Nephron progenitor cell (in vitro differentiated cells): ENCODE results near the gene SORL1.

Experiments
- DNase-seq: peaks from one replicate; pipeline ENCODE4 v3.0.0; 2021
- H3K27ac Mint-ChIP-seq: 2 replicates; pipeline ENCODE4 v1.8.0; 2021; ENCODE audit warnings: mild to moderate bottlenecking, moderate library complexity, mixed read lengths
- H3K27me3 Mint-ChIP-seq: 2 replicates; pipeline ENCODE4 v1.8.0; 2021; ENCODE audit warnings: mild to moderate bottlenecking, low read depth, mixed read lengths; ENCODE audit not compliant: poor library complexity
- H3K36me3 Mint-ChIP-seq: 2 replicates; pipeline ENCODE4 v1.8.0; 2021; ENCODE audit warnings: low read depth, mixed read lengths
- H3K4me1 Mint-ChIP-seq: 2 replicates; pipeline ENCODE4 v1.8.0; 2021; ENCODE audit warnings: mixed read lengths
- H3K4me3 Mint-ChIP-seq: 2 replicates; pipeline ENCODE4 v1.8.0; 2021; ENCODE audit warnings: mild to moderate bottlenecking, moderate library complexity, mixed read lengths
- H3K9me3 Mint-ChIP-seq: 2 replicates; pipeline ENCODE4 v1.8.0; 2021; ENCODE audit warnings: mild to moderate bottlenecking, moderate library complexity, mixed read lengths
- CTCF ChIP-seq: fragments of 200-600 bp; sonication (generic); IDR thresholded peaks from 2 replicates; pipeline ENCODE4 v1.5.0; 2021; ENCODE audit warnings: antibody characterized with exemption

Gene SORL1

GRCh38 chr11:121513807-121514206 is 61.7 kb downstream of the SORL1 start:
- no peak overlapping the region for H3K4me3 Mint-ChIP-seq
- no peak for DNase-seq
- H3K27me3 Mint-ChIP-seq: peaks cover 3% of the 10 kb centered on the region
- H3K4me1 Mint-ChIP-seq: peaks cover 52% of the 10 kb centered on the region
- peaks cover 78% of the 10 kb centered on the region for H3K36me3 Mint-ChIP-seq
- peaks cover 4% of the 10 kb centered on the region for H3K9me3 Mint-ChIP-seq
- H3K27ac Mint-ChIP-seq: peak overlapping the region; percentile 84
- no peak for TF ChIP-seq CTCF

DNA sequence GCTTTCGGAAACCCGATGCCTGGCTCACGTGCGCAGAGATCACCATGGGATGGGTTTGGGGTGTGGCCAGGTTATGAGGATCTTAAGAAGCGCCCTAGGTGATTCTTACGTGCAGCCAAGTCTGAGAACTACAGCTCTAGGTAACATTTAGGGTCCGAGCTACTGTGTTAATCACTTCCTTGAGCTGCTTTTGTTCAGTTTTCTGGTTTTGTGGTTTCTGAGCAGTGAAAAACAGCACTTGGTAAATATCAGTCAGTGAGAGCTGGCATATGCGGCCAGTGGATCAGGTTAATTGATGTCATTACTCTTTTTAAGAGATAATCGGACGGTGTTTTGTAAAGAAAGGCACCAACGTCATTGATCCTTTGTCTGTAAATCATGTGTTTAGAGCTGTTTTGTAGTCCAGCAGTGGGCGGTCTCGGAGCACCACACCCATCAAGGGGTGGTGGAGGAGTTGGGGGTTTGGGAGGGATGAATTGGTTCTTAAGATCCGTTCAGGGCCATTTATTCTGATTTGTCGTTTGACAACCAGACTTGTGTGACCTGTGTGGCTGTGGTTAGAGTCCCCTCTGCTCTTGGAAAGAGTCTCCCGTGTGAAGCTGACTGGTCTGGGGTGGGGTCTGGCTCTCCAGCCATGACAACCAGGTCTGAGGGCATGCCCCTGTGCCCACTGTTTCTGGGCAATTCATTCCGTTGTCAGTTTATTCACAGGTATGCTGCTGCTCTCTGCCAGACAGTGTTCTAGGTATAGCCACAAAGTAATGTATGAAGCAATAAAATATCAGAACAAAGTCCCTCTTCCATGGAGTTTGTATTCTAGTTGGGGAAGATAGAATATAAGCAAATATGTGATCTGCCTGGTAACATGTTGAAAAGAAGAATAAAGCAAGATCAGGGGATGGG is 62.6 kb downstream of the SORL1 start:
- Mint-ChIP-seq H3K4me1 (peaks cover 49% of the 10 kb centered on the region), H3K27ac (peak overlapping the region; percentile 84), H3K4me3 (no peak overlapping the region), H3K9me3 (no peaks in the 10 kb centered on the region), H3K36me3 (peaks cover 80% of the 10 kb centered on the region), H3K27me3 (peaks cover 3% of the 10 kb centered on the region)
- no peak for DNase-seq
- TF ChIP-seq CTCF: no peak

DNA sequence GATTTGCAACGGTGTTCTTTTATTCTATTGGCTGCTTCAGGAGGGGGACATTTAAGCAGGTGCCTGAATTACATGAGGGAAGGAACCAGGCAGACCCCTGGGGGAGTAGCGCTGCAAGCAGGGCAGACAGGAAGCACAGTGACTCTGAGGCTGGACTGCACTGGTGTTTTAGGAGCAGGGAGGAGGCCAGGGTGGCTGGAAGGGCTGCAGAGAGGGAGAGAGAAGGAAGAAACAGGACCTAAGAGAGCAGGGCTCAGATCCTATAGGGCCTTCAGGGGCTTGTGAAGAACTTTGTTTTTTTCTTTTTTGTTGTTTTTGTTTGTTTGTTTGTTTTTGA is 63.2 kb downstream of the SORL1 start:
- H3K27me3 Mint-ChIP-seq: peaks cover 3% of the 10 kb centered on the region
- peaks cover 49% of the 10 kb centered on the region for H3K4me1 Mint-ChIP-seq
- H3K27ac Mint-ChIP-seq: peak overlapping the region; percentile 49
- peak; percentile 8 for DNase-seq
- peaks cover 83% of the 10 kb centered on the region for H3K36me3 Mint-ChIP-seq
- H3K9me3 Mint-ChIP-seq: no peaks in the 10 kb centered on the region
- no peak overlapping the region for H3K4me3 Mint-ChIP-seq
- TF ChIP-seq CTCF: no peak

GRCh38 chr11:121517996-121518395 is 65.9 kb downstream of the SORL1 start:
- Mint-ChIP-seq H3K36me3 (peaks cover 87% of the 10 kb centered on the region), H3K27ac (peak overlapping the region; percentile 29), H3K4me1 (peaks cover 46% of the 10 kb centered on the region), H3K4me3 (no peak overlapping the region), H3K27me3 (peaks cover 3% of the 10 kb centered on the region), H3K9me3 (no peaks in the 10 kb centered on the region)
- no peak for DNase-seq
- TF ChIP-seq CTCF: no peak

GRCh38 chr11:121520243-121521144 is 68.4 kb downstream of the SORL1 start:
- H3K9me3 Mint-ChIP-seq: peaks cover 13% of the 10 kb centered on the region
- no peak overlapping the region for H3K4me3 Mint-ChIP-seq
- TF ChIP-seq CTCF: no peak
- no peak for DNase-seq
- H3K36me3 Mint-ChIP-seq: peaks cover 84% of the 10 kb centered on the region
- H3K27me3 Mint-ChIP-seq: peaks cover 3% of the 10 kb centered on the region
- peaks cover 25% of the 10 kb centered on the region for H3K4me1 Mint-ChIP-seq
- H3K27ac Mint-ChIP-seq: peak overlapping the region; percentile 23
